K562 (cell line): ENCODE results near the gene KCTD7. TPM values are rescaled to one million over a fixed set of nuclear protein-coding genes. Genes with fewer than 3 reads are reported as not detected.

Experiments
- CAMTA2 ChIP-seq: fragments of 250-450 bp; sonication (Bioruptor Pico); conservative IDR thresholded peaks from 2 replicates; pipeline ENCODE4 v1.5.1; 2022
- CEBPZ ChIP-seq: fragments of 150-350 bp; IDR thresholded peaks from 2 replicates; pipeline ENCODE4 v1.6.1; 2014; ENCODE audit warnings: low read depth, mild to moderate bottlenecking, low read length, borderline replicate concordance
- DLX4 ChIP-seq: fragments of 250-450 bp; sonication (Bioruptor Pico); IDR thresholded peaks from 2 replicates; pipeline ENCODE4 v1.6.1; 2021; ENCODE audit warnings: mild to moderate bottlenecking
- ETS1 ChIP-seq: conservative IDR thresholded peaks from 2 replicates; pipeline ENCODE4 v1.6.1; 2011; ENCODE audit warnings: low read depth, mild to moderate bottlenecking, low read length; ENCODE audit not compliant: control insufficient read depth
- HDAC3 ChIP-seq: fragments of 450-650 bp; IDR thresholded peaks from 2 replicates; pipeline ENCODE4 v1.6.1; 2018; ENCODE audit warnings: borderline replicate concordance, mild to moderate bottlenecking, moderate library complexity; ENCODE audit not compliant: partially characterized antibody
- NBN ChIP-seq: fragments of 450-650 bp; IDR thresholded peaks from 2 replicates; pipeline ENCODE4 v1.6.1; 2016; ENCODE audit warnings: low read depth, mild to moderate bottlenecking
- PCBP2 ChIP-seq: fragments of 200-400 bp; formaldehyde crosslinking; IDR thresholded peaks from 2 replicates; pipeline ENCODE4 v1.6.1; 2018; ENCODE audit warnings: low read length, low read depth, mild to moderate bottlenecking, moderate library complexity; ENCODE audit not compliant: poor library complexity, severe bottlenecking
- PRPF4 ChIP-seq: fragments of 200-400 bp; formaldehyde crosslinking; IDR thresholded peaks from one replicate; pipeline ENCODE4 v1.6.1; 2017; ENCODE audit warnings: low read length, low read depth, mild to moderate bottlenecking; ENCODE audit not compliant: insufficient read depth, poor library complexity, severe bottlenecking
- TRIM28 ChIP-seq: fragments of 450-650 bp; IDR thresholded peaks from 2 replicates; pipeline ENCODE4 v1.6.1; 2017
- ZNF436 ChIP-seq: fragments of 250-450, 450-650 bp; sonication (Bioruptor Pico); formaldehyde crosslinking; IDR thresholded peaks from 2 replicates; pipeline ENCODE4 v1.7.0; 2020; ENCODE audit warnings: mild to moderate bottlenecking
- ZNF445 ChIP-seq: fragments of 250-450 bp; sonication (Bioruptor Pico); IDR thresholded peaks from 2 replicates; pipeline ENCODE4 v1.4.0; 2020; ENCODE audit warnings: low read depth, mild to moderate bottlenecking, moderate library complexity
- ZNF707 ChIP-seq: fragments of 250-450 bp; sonication (Bioruptor Pico); conservative IDR thresholded peaks from 2 replicates; pipeline ENCODE4 v1.8.0; 2022; ENCODE audit warnings: inconsistent platforms, mild to moderate bottlenecking, moderate library complexity
- ZNF778 ChIP-seq: fragments of 450-650 bp; formaldehyde crosslinking; IDR thresholded peaks from 2 replicates; pipeline ENCODE4 v1.4.0; 2020; ENCODE audit warnings: mild to moderate bottlenecking, moderate library complexity
- ZNF780A ChIP-seq: fragments of 250-450 bp; sonication (Bioruptor Pico); IDR thresholded peaks from 2 replicates; pipeline ENCODE4 v1.5.0; 2021; ENCODE audit warnings: mild to moderate bottlenecking
- polyA plus RNA-seq, 8 experiments: library from polyadenylated mRNA; depleted of rRNA in 4 of 8; stranded (reverse) in 5 of 8; unstranded in 3 of 8; fragments of >200 nt; fragmentation: Nextera tagmentation in 2 of 8; fragmentation: Illumina TruSeq in 1 of 8; extraction: Ambion mirVana in 2 of 8; extraction: Trizol in 1 of 8; gene quantifications; 2 replicates each; pipeline versions ENCODE4 v1.2.1 to v1.2.3, GENCODE V29; 2011 to 2014; ENCODE audit warnings: inconsistent platforms in 1 of 8, missing spikeins in 1 of 8
- total RNA-seq, 7 experiments: library from RNA; depleted of rRNA in 6 of 7; stranded (reverse); fragments of >200 nt in 6 of 7; fragmentation: Illumina TruSeq in 2 of 7; extraction: Trizol in 2 of 7; gene quantifications; 2 replicates each; pipeline versions ENCODE4 v1.2.1 to v1.2.3, GENCODE V29; 2011 to 2021; ENCODE audit warnings: low replicate concordance in 1 of 7
- TF ChIP-seq, protein P1 (sequence below): sonication (generic); formaldehyde crosslinking; IDR thresholded peaks from 2 replicates; pipeline ENCODE4 v1.8.0; 2022; ENCODE audit warnings: mild to moderate bottlenecking, missing genetic modification reagents, borderline replicate concordance
- TF ChIP-seq, protein P2 (sequence below): fragments of 250-450 bp; sonication (Bioruptor Pico); IDR thresholded peaks from 2 replicates; pipeline ENCODE4 v1.5.0; 2021; ENCODE audit warnings: mild to moderate bottlenecking, borderline replicate concordance

KCTD7 gene
- total and polyA plus RNA-seq, 9 of the 15 experiments (the other 6 are each of a cell fraction or from before 2014, with no cell fraction given) = 1.5 to 26.0 (median 9.0) TPM

DNA sequence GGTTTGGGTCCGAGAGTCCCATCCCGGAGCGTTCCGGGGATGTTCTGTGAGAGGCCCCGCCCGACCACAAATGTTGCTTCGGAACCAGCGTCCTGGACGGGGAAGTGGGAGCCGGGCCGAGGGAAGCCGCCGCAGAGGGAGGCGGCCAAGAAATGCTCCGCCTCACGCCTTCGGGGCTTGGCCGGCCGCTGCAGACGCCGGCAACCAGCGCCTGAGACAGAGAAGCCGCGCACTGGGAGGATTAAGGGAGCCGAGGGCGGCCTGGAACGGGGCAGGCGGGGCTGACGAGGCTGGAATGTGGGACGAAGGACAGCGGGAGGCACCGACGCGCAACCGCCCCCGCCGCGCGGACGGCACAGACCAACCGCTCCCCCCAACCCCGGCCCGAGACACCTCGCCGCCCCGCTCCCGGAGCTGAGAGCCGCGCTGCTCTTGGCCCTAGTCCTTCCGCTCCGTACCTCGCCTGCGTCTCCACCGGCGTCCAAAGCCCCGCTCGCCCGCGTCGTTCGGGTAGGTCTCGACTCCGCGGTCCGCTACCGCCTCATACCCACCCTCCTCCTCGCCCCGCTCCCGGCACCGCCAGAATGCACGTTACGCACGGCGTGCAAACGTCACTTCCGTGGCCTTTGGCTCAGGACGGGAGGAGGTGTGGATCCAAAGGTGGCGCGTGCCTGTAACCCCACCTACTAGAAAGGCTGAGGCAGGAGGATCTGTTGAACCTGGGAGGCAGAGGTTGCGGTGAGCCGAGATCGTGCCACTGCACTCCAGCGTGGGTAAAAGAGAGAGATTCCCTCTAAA, 36.7 kb upstream of the KCTD7 start (continued):
- no peak; the same call in 1 of the 2 replicates for TF ChIP-seq ETS1
- TF ChIP-seq PRPF4 = no peak
- no peak for TF ChIP-seq HDAC3
- TF ChIP-seq NBN = peak; percentile 86
- TF ChIP-seq CAMTA2 (CRISPR knock-in tag) = no peak
- no peak for TF ChIP-seq ZNF445 (CRISPR knock-in tag)
- TF ChIP-seq, protein P1, sequence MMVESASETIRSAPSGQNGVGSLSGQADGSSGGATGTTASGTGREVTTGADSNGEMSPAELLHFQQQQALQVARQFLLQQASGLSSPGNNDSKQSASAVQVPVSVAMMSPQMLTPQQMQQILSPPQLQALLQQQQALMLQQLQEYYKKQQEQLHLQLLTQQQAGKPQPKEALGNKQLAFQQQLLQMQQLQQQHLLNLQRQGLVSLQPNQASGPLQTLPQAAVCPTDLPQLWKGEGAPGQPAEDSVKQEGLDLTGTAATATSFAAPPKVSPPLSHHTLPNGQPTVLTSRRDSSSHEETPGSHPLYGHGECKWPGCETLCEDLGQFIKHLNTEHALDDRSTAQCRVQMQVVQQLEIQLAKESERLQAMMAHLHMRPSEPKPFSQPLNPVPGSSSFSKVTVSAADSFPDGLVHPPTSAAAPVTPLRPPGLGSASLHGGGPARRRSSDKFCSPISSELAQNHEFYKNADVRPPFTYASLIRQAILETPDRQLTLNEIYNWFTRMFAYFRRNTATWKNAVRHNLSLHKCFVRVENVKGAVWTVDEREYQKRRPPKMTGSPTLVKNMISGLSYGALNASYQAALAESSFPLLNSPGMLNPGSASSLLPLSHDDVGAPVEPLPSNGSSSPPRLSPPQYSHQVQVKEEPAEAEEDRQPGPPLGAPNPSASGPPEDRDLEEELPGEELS = 0 out of 2 replicates have a peak, but pooled peaks have one; percentile 48
- no peak for TF ChIP-seq TRIM28
- TF ChIP-seq ZNF707 (CRISPR knock-in tag) = no peak
- no peak for TF ChIP-seq ZNF778 (CRISPR knock-in tag)
- no peak for TF ChIP-seq PCBP2
- TF ChIP-seq ZNF436 = no peak
- no peak for TF ChIP-seq CEBPZ
- TF ChIP-seq ZNF780A (CRISPR knock-in tag) = no peak
- no peak for TF ChIP-seq DLX4
- TF ChIP-seq, protein P2, sequence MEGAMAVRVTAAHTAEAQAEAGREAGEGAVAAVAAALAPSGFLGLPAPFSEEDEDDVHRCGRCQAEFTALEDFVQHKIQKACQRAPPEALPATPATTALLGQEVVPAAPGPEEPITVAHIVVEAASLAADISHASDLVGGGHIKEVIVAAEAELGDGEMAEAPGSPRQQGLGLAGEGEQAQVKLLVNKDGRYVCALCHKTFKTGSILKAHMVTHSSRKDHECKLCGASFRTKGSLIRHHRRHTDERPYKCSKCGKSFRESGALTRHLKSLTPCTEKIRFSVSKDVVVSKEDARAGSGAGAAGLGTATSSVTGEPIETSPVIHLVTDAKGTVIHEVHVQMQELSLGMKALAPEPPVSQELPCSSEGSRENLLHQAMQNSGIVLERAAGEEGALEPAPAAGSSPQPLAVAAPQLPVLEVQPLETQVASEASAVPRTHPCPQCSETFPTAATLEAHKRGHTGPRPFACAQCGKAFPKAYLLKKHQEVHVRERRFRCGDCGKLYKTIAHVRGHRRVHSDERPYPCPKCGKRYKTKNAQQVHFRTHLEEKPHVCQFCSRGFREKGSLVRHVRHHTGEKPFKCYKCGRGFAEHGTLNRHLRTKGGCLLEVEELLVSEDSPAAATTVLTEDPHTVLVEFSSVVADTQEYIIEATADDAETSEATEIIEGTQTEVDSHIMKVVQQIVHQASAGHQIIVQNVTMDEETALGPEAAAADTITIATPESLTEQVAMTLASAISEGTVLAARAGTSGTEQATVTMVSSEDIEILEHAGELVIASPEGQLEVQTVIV (CRISPR knock-in tag) = no peak
